Measurements from ENCODE around the gene EED. TPM values are rescaled to one million over a fixed set of nuclear protein-coding genes. Genes with fewer than 3 reads are reported as not detected.

EED gene, protein sequence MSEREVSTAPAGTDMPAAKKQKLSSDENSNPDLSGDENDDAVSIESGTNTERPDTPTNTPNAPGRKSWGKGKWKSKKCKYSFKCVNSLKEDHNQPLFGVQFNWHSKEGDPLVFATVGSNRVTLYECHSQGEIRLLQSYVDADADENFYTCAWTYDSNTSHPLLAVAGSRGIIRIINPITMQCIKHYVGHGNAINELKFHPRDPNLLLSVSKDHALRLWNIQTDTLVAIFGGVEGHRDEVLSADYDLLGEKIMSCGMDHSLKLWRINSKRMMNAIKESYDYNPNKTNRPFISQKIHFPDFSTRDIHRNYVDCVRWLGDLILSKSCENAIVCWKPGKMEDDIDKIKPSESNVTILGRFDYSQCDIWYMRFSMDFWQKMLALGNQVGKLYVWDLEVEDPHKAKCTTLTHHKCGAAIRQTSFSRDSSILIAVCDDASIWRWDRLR
- 23.5 to 28.3 TPM (median 26.0 TPM) in 5 replicates for total RNA-seq (2022; extraction: Qiagen RNA extraction)

DNA sequence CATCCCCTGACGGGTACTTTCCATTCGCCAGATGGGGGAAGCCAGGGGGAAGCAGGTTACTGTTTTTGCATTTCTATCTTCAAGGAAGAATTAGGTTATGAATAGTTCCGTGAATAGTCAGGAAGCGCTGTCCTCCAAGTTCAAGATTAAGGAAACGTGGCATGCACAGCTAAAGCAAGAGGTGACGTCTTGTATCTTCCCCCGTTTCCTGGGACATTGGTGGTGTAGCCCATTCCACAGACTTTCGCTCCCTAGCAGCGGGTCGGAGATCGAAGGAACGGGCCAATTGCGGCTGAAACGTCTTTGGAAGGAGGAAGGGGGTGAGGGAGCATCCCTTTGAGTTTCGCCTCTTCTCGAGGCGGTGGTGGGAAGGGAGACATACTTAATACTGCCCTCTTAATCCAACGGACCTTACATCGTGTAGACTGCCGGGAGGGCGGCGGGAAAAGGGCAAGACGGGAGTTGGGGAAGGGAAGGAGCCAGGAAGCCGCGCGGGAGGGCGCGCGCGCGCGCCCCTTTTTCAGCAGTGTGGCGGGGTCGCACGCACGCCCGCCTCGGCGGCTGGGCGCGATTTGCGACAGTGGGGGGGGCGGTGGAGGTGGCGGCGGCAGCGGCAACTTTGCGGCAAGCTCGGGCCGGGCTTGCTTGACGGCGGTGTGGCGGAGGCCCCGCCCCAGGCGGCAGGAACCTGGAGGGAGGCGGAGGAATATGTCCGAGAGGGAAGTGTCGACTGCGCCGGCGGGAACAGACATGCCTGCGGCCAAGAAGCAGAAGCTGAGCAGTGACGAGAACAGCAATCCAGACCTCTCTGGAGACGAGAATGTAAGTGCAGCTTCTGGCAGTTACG is at the start of gene EED:
Gene EED (plus strand): TSS at position 232 of the 847 bp plus-strand sequence. CDS start 477 bp downstream, at position 709.

DNA sequence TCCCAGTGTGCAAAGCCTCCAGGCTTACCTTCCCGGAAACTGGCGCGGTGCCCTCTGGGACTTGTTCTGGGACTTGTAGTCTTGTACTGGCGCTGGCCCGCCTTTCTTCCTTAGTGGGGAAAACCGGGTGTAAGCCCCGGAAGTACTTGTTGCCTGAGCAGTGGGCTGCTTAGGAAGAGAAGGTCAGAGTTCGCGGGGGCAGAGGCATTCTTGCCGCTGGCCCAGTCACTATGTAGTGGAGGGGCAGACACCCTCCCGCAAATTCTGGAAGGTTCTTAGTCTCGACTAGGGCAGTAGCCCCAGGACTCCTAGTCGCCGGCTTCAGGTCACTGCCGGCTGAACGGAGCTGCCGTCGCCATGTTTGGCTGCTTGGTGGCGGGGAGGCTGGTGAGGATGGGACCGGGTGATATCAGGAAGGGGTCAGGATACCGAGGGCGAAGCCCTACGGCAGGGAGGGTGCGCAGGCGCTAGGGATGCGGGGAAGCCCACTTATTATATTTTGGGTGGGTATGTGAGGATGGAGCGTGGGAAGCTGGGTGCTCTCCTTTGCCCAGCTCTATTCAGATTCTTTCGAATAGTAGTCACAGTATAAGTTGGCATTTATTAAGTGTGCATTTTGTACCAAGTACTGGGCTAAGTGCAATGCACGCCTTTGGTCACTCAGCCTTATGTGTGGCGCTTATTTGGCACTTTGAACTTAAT is 57.7 kb downstream of the EED start, which contains the start of gene HIKESHI:
Gene HIKESHI (plus strand): TSS at position 149 of the 702 bp plus-strand sequence. CDS start 209 bp downstream, at position 358.

Other genes starting within 250 kb of the EED start
- gene PICALM, start 175.7 kb upstream of the EED start, total RNA-seq (2022; extraction: Qiagen RNA extraction): 61.6 to 105 TPM (median 77.1 TPM) in 5 replicates
- 34.0 to 42.1 TPM (median 37.2 TPM) in 5 replicates for gene HIKESHI, start 57.5 kb downstream of the EED start, total RNA-seq (2022; extraction: Qiagen RNA extraction)
- gene CCDC81, start 130.1 kb downstream of the EED start, total RNA-seq (2022; extraction: Qiagen RNA extraction): 0.15 to 0.24 TPM (median 0.18 TPM) in 5 replicates

All from A549 treated with Hydrocortisone at 1 μM for 4 hours (cell line).